Liver (tissue), 9 donors: Measurements from ENCODE around the gene TLR9. TPM values are rescaled to one million over a fixed set of nuclear protein-coding genes. Genes with fewer than 3 reads are reported as not detected.

Experiments used
- DNase-seq: peaks from one replicate; pipeline ENCODE4 v3.0.0-alpha.2; 2017; ENCODE audit warnings: low spot score
- H3K27ac ChIP-seq, 2 donors: one replicate each; pipeline ENCODE4 v1.7.0; 2013; ENCODE audit warnings: inconsistent platforms in 2 of 2, low read length in 2 of 2, control low read depth in 1 of 2, low read depth in 1 of 2, mild to moderate bottlenecking in 1 of 2
- H3K27me3 ChIP-seq, 4 donors: one replicate each; pipeline versions ENCODE4 v1.6.1 to v1.7.0; 2013; ENCODE audit warnings: low read length in 3 of 4, inconsistent platforms in 1 of 4, mild to moderate bottlenecking in 1 of 4, moderate library complexity in 1 of 4; ENCODE audit not compliant: control insufficient read depth in 4 of 4, insufficient read depth in 4 of 4
- H3K36me3 ChIP-seq, 4 donors: one replicate each; pipeline versions ENCODE4 v1.6.1 to v1.7.0; 2013; ENCODE audit warnings: low read length in 3 of 4, mild to moderate bottlenecking in 3 of 4, low read depth in 1 of 4, moderate library complexity in 1 of 4; ENCODE audit not compliant: control insufficient read depth in 4 of 4, insufficient read depth in 3 of 4
- H3K4me1 ChIP-seq, 4 donors: one replicate each; pipeline versions ENCODE4 v1.6.1 to v1.7.0; 2013; ENCODE audit warnings: low read length in 3 of 4, mild to moderate bottlenecking in 3 of 4, moderate library complexity in 1 of 4; ENCODE audit not compliant: control insufficient read depth in 4 of 4, insufficient read depth in 4 of 4
- H3K4me3 ChIP-seq, 3 donors: one replicate each; pipeline versions ENCODE4 v1.6.1 to v1.7.0; 2013; ENCODE audit warnings: low read length in 3 of 3, control low read depth in 1 of 3, low read depth in 1 of 3, mild to moderate bottlenecking in 1 of 3
- H3K9ac ChIP-seq, 2 donors: one replicate each; pipeline ENCODE4 v1.7.0; 2013; ENCODE audit warnings: low read length in 2 of 2, mild to moderate bottlenecking in 2 of 2, moderate library complexity in 2 of 2, control low read depth in 1 of 2, low read depth in 1 of 2
- H3K9me3 ChIP-seq, 4 donors: one replicate each; pipeline versions ENCODE4 v1.6.1 to v1.7.0; 2013; ENCODE audit warnings: low read length in 3 of 4; ENCODE audit not compliant: control insufficient read depth in 4 of 4
- ATF3 ChIP-seq: IDR thresholded peaks from 2 replicates; pipeline ENCODE4 v1.6.1; 2016; ENCODE audit warnings: antibody characterized with exemption
- CTCF ChIP-seq: fragments of 150-350 bp; IDR thresholded peaks from 2 replicates; pipeline ENCODE4 v1.5.1; 2017; ENCODE audit warnings: improper control_type of control experiment, low read depth, low read length; ENCODE audit not compliant: missing input control
- EGR1 ChIP-seq, 2 donors: IDR thresholded peaks; 2 replicates each; pipeline ENCODE4 v1.6.1; 2016 to 2018; ENCODE audit warnings: antibody characterized with exemption in 2 of 2, low read depth in 2 of 2
- FOXA1 ChIP-seq: IDR thresholded peaks from 2 replicates; pipeline ENCODE4 v1.6.1; 2016; ENCODE audit warnings: antibody characterized with exemption
- FOXA2 ChIP-seq: IDR thresholded peaks from 2 replicates; pipeline ENCODE4 v1.6.1; 2016; ENCODE audit warnings: antibody characterized with exemption
- GABPA ChIP-seq, 2 donors: IDR thresholded peaks in 1 of 2; conservative IDR thresholded peaks in 1 of 2; 2 replicates each; pipeline ENCODE4 v1.6.1; 2016; ENCODE audit warnings: antibody characterized with exemption in 2 of 2, mild to moderate bottlenecking in 1 of 2, moderate library complexity in 1 of 2
- HNF4A ChIP-seq, 2 donors: conservative IDR thresholded peaks; 2 replicates each; pipeline ENCODE4 v1.6.1; 2016; ENCODE audit warnings: antibody characterized with exemption in 2 of 2, mild to moderate bottlenecking in 2 of 2
- HNF4G ChIP-seq: IDR thresholded peaks from 2 replicates; pipeline ENCODE4 v1.6.1; 2016; ENCODE audit warnings: antibody characterized with exemption
- MAX ChIP-seq: IDR thresholded peaks from 2 replicates; pipeline ENCODE4 v1.6.1; 2016; ENCODE audit warnings: antibody characterized with exemption
- NR2F2 ChIP-seq: IDR thresholded peaks from 2 replicates; pipeline ENCODE4 v1.6.1; 2016; ENCODE audit warnings: antibody characterized with exemption
- RAD21 ChIP-seq, 2 donors: IDR thresholded peaks; 2 replicates each; pipeline ENCODE4 v1.6.1; 2016; ENCODE audit warnings: antibody characterized with exemption in 2 of 2, mild to moderate bottlenecking in 2 of 2
- REST ChIP-seq: IDR thresholded peaks from 2 replicates; pipeline ENCODE4 v1.6.1; 2016; ENCODE audit warnings: antibody characterized with exemption, mild to moderate bottlenecking
- RXRA ChIP-seq, 2 donors: IDR thresholded peaks; 2 replicates each; pipeline ENCODE4 v1.6.1; 2017 to 2018; ENCODE audit warnings: antibody characterized with exemption in 2 of 2, mild to moderate bottlenecking in 1 of 2
- TAF1 ChIP-seq: conservative IDR thresholded peaks from 2 replicates; pipeline ENCODE4 v1.6.1; 2016; ENCODE audit warnings: antibody characterized with exemption, mild to moderate bottlenecking
- YY1 ChIP-seq: IDR thresholded peaks from 2 replicates; pipeline ENCODE4 v1.6.1; 2016; ENCODE audit warnings: antibody characterized with exemption, mild to moderate bottlenecking
- ZBTB33 ChIP-seq: IDR thresholded peaks from 2 replicates; pipeline ENCODE4 v1.6.1; 2016; ENCODE audit warnings: antibody characterized with exemption
- WGBS: extraction: QIAGEN DNeasy Blood & Tissue Kit; methylation state at CpG from one replicate; pipeline ENCODE4 v1.1.7; 2013; 5-methylcytosine and 5-hydroxymethylcytosine counted together
- polyA plus RNA-seq, 2 donors: library from polyadenylated mRNA; stranded (reverse) in 1 of 2; unstranded in 1 of 2; fragments of 200-250 nt in 1 of 2; fragments of >200 nt in 1 of 2; fragmentation: Nextera tagmentation in 1 of 2; extraction: Ambion mirVana in 1 of 2; gene quantifications; one replicate each; pipeline versions ENCODE4 v1.2.1 to v1.2.3, GENCODE V29; 2013 to 2015
- total RNA-seq, 2 donors: library from RNA; depleted of rRNA; stranded (reverse); fragments of >200 nt; gene quantifications; one replicate each; pipeline ENCODE4 v1.2.3, GENCODE V29; 2014
- donor health status: healthy.
- donor health status: healthy.
- donor health status: healthy.
- donor health status: healthy.
- donor health status: healthy.

Gene TLR9
- total and polyA plus RNA-seq, 4 donors, result 0.02 TPM; not detected in 3

DNA sequence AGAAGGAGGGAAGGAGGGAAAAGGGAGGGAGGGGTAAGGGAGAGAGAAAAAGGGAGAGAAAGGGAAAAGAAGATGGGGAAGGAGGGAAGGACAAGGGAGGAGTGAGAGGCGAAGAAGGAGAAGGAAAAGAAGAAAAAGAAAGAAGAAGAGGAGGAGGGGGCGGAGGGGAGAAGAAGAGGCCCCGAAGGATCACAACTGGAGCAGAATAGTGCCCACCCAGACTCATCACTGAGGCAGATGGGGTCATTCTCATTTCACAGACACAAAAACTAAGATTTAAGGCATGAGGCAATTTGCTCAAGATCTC, 30.2 kb downstream of the TLR9 start:
- H3K9ac ChIP-seq, result no peak overlapping the region
- H3K36me3 ChIP-seq, result peaks cover 0 to 5% (median 0%) of the 10 kb centered on the region in 4 donors
- H3K27ac ChIP-seq, result no peak overlapping the region
- WGBS, result 86% methylated on average over 3 of the region's 3 CpGs
- TF ChIP-seq FOXA2, result no peak
- no peak for TF ChIP-seq EGR1 (IDR thresholded peaks at IDR 0.05; ENCODE audit: low read depth in 2 of 2)
- TF ChIP-seq RAD21 (IDR thresholded peaks at IDR 0.05), result no peak
- TF ChIP-seq HNF4A (conservative IDR thresholded peaks at IDR 0.05), result no peak
- no peak for TF ChIP-seq HNF4G
- TF ChIP-seq REST, result no peak
- TF ChIP-seq GABPA (IDR thresholded peaks at IDR 0.05 in 1 of 2, conservative IDR thresholded peaks at IDR 0.05 in 1 of 2), result no peak
- no peak for TF ChIP-seq MAX
- no peak for TF ChIP-seq YY1
- no peaks in the 10 kb centered on the region for H3K27me3 ChIP-seq
- H3K4me1 ChIP-seq, result peaks cover 8 to 34% (median 18%) of the 10 kb centered on the region in 4 donors
- no peaks in the 10 kb centered on the region for H3K9me3 ChIP-seq
- no peak for DNase-seq
- no peak overlapping the region for H3K4me3 ChIP-seq

- TF ChIP-seq RAD21 (IDR thresholded peaks at IDR 0.05) (no peak), HNF4A (conservative IDR thresholded peaks at IDR 0.05) (no peak), GABPA (IDR thresholded peaks at IDR 0.05 in 1 of 2, conservative IDR thresholded peaks at IDR 0.05 in 1 of 2) (no peak), HNF4G (no peak), NR2F2 (no peak), REST (no peak), FOXA1 (no peak), YY1 (no peak), EGR1 (IDR thresholded peaks at IDR 0.05; ENCODE audit: low read depth in 2 of 2) (no peak), MAX (no peak), CTCF (no peak), RXRA (IDR thresholded peaks at IDR 0.05) (no peak), ATF3 (no peak), ZBTB33 (no peak), FOXA2 (no peak), TAF1 (no peak)
- no peaks in the 10 kb centered on the region for H3K9me3 ChIP-seq
- H3K4me1 ChIP-seq, result peaks cover 8 to 32% (median 18%) of the 10 kb centered on the region in 4 donors
- H3K4me3 ChIP-seq, result no peak overlapping the region
- 87% methylated on average over 14 of the region's 14 CpGs for WGBS
- no peak overlapping the region for H3K27ac ChIP-seq
- H3K36me3 ChIP-seq, result peaks cover 0 to 5% (median 0%) of the 10 kb centered on the region in 4 donors
- no peak overlapping the region for H3K9ac ChIP-seq
- no peak for DNase-seq
- H3K27me3 ChIP-seq, result no peaks in the 10 kb centered on the region
Observed at GRCh38 chr3:52194485-52195290, 30.8 kb downstream of the TLR9 start.
